HepG2 (cell line): ENCODE data around the gene INTS7.

Experiments
- BHLHE40 ChIP-seq: IDR thresholded peaks from 2 replicates; pipeline ENCODE4 v1.6.1; 2011; ENCODE audit warnings: low read length, improper control_type of control experiment
- RBFOX2 ChIP-seq: fragments of 200-400 bp; formaldehyde crosslinking; IDR thresholded peaks from 2 replicates; pipeline ENCODE4 v1.6.1; 2017; ENCODE audit warnings: low read depth, mild to moderate bottlenecking, low read length
- ZNF710 ChIP-seq: sonication (generic); formaldehyde crosslinking; IDR thresholded peaks from 2 replicates; pipeline ENCODE4 v1.5.0; 2020; ENCODE audit warnings: mild to moderate bottlenecking, missing genetic modification reagents, borderline replicate concordance

DNA sequence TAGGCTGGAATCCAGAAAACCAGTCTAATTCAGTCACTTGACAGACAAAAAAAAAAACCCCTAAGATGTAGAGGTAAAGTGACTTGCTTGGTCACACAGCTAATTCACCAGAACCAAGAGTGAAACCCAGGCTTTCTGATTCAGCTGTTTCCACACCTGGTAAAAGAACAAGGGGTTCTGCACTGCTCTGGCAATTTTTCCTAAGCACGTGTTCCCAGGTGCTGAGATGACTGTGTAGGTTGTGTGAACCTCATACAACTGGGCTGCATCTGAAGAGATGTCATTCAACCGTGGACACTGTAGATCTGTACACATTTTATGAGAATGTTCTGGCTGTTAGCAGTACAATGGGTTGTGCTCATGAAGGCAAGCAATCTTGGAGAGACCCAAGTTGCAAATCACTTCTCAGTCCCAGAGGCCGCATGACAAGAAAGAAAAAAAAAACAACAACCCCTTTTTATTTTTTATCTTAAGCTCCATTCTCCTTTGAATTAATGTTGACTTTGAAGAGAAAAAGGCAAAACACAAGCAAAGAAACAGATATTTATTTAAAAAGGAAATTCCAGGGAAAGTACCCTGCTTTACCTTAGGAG, 95.4 kb downstream of the INTS7 start:
- TF ChIP-seq BHLHE40 (no peak), RBFOX2 (no peak), ZNF710 (CRISPR knock-in tag) (no peak)
